ENCODE measurements around the gene PINK1. TPM values are rescaled to one million over a fixed set of nuclear protein-coding genes. Genes with fewer than 3 reads are reported as not detected.

Gene PINK1
- total RNA-seq, 1 donor from 2014 or later: 38.1 TPM

DNA sequence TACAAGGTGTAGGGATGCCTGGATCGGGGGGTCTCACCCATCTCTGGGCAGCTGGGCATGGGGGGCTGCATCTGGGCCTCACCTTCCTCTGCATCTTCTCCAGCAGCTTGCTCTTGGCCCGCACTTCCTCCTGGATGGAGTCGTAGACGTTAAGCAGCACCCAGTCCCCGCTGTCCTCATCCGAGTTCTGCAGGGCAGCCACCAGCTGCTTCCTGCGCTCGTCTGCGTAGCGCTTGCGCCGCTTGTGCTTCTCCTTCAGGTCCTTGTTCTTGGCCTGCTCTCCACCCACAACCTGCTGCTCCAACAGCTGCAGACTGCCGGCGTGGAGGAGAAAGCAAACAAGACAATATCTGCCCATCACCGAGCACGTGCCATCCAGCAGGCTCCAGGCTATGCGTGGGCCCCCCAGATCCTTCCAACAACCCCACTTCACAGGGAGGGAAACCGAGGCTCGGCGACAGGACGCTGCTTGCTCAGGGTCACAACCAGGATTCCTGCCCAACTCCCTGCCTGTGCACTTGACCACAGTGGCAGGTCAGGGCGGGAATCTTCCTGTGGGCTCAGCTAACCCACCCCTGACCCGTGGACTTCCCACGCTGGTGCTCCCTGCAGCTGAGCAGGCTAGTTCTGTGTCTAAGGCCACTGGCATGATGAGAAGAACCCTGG is 49.4 kb downstream of the PINK1 start:
- Mint-ChIP-seq H3K4me1 (no peaks in the 10 kb centered on the region), H3K4me3 (no peak overlapping the region), H3K9me3 (no peaks in the 10 kb centered on the region), H3K36me3 (no peaks in the 10 kb centered on the region), H3K27me3 (ENCODE audit: low read depth) (peaks cover 9% of the 10 kb centered on the region), H3K27ac (no peak overlapping the region)
- TF ChIP-seq, protein P1, sequence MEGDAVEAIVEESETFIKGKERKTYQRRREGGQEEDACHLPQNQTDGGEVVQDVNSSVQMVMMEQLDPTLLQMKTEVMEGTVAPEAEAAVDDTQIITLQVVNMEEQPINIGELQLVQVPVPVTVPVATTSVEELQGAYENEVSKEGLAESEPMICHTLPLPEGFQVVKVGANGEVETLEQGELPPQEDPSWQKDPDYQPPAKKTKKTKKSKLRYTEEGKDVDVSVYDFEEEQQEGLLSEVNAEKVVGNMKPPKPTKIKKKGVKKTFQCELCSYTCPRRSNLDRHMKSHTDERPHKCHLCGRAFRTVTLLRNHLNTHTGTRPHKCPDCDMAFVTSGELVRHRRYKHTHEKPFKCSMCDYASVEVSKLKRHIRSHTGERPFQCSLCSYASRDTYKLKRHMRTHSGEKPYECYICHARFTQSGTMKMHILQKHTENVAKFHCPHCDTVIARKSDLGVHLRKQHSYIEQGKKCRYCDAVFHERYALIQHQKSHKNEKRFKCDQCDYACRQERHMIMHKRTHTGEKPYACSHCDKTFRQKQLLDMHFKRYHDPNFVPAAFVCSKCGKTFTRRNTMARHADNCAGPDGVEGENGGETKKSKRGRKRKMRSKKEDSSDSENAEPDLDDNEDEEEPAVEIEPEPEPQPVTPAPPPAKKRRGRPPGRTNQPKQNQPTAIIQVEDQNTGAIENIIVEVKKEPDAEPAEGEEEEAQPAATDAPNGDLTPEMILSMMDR (IDR thresholded peaks at IDR 0.05; ENCODE audit: unreplicated experiment): no peak
- DNase-seq (ENCODE audit: low spot score in 2 of 2, unreplicated experiment in 2 of 2): no peak

- H3K36me3 Mint-ChIP-seq: no peaks in the 10 kb centered on the region
- H3K27ac Mint-ChIP-seq: no peak overlapping the region
- H3K4me3 Mint-ChIP-seq: no peak overlapping the region
- TF ChIP-seq, protein P1 (IDR thresholded peaks at IDR 0.05; ENCODE audit: unreplicated experiment): no peak
- H3K9me3 Mint-ChIP-seq: no peaks in the 10 kb centered on the region
- no peaks in the 10 kb centered on the region for H3K4me1 Mint-ChIP-seq
- peaks cover 3% of the 10 kb centered on the region for H3K27me3 Mint-ChIP-seq (ENCODE audit: low read depth)
- no peak for DNase-seq (ENCODE audit: low spot score in 2 of 2, unreplicated experiment in 2 of 2)
These were observed 50.4 kb downstream of the PINK1 start for GRCh38 chr1:20683614-20684013.

- Mint-ChIP-seq H3K27ac (no peak overlapping the region), H3K27me3 (ENCODE audit: low read depth) (peaks cover 2% of the 10 kb centered on the region), H3K4me3 (no peak overlapping the region), H3K36me3 (no peaks in the 10 kb centered on the region), H3K9me3 (no peaks in the 10 kb centered on the region), H3K4me1 (no peaks in the 10 kb centered on the region)
- TF ChIP-seq, protein P1 (IDR thresholded peaks at IDR 0.05; ENCODE audit: unreplicated experiment): no peak
- no peak for DNase-seq (ENCODE audit: low spot score in 2 of 2, unreplicated experiment in 2 of 2)
These were observed 50.9 kb downstream of the PINK1 start for GRCh38 chr1:20684050-20684620.

DNA sequence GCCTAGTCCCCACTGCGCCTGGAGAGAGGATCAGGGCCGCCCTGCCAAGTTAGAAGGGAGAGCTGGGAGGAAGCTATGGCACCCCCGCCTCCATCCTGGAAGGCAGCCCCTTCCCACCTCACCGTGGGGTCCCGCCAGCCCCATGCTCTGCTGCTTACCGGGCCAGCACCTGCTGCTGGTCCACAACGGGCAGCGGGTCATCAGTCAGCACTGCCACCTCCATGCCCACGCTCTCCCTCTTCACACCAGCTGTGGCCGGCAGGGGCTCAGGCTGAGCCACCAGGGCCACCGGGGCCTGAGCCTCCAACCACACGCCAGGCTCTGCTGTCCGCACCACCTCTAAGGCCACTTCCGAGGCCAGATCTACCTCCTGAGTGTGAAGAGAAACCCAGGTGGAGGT is 51.4 kb downstream of the PINK1 start:
- no peaks in the 10 kb centered on the region for H3K9me3 Mint-ChIP-seq

GRCh38 chr1:20685099-20685662 is 51.9 kb downstream of the PINK1 start:
- Mint-ChIP-seq H3K36me3 (no peaks in the 10 kb centered on the region), H3K27ac (no peak overlapping the region), H3K4me3 (no peak overlapping the region), H3K27me3 (ENCODE audit: low read depth) (peaks cover 2% of the 10 kb centered on the region), H3K4me1 (no peaks in the 10 kb centered on the region), H3K9me3 (no peaks in the 10 kb centered on the region)
- TF ChIP-seq, protein P1 (IDR thresholded peaks at IDR 0.05; ENCODE audit: unreplicated experiment): no peak
- no peak for DNase-seq (ENCODE audit: low spot score in 2 of 2, unreplicated experiment in 2 of 2)

More for the DNA sequence above, 51.4 kb downstream of the PINK1 start:
- no peaks in the 10 kb centered on the region for H3K36me3 Mint-ChIP-seq
- DNase-seq (ENCODE audit: low spot score in 2 of 2, unreplicated experiment in 2 of 2): no peak
- H3K4me1 Mint-ChIP-seq: no peaks in the 10 kb centered on the region
- H3K27ac Mint-ChIP-seq: no peak overlapping the region
- H3K4me3 Mint-ChIP-seq: no peak overlapping the region
- TF ChIP-seq, protein P1 (IDR thresholded peaks at IDR 0.05; ENCODE audit: unreplicated experiment): no peak
- H3K27me3 Mint-ChIP-seq (ENCODE audit: low read depth): peaks cover 2% of the 10 kb centered on the region
